ENCODE results near the gene C10orf105. TPM values are rescaled to one million over a fixed set of nuclear protein-coding genes. Genes with fewer than 3 reads are reported as not detected.

The C10orf105 gene
- total and polyA plus RNA-seq, 2 of the 8 experiments (the other 6 are each of a cell fraction or from before 2014, with no cell fraction given) = 0.71 to 0.73 TPM

DNA sequence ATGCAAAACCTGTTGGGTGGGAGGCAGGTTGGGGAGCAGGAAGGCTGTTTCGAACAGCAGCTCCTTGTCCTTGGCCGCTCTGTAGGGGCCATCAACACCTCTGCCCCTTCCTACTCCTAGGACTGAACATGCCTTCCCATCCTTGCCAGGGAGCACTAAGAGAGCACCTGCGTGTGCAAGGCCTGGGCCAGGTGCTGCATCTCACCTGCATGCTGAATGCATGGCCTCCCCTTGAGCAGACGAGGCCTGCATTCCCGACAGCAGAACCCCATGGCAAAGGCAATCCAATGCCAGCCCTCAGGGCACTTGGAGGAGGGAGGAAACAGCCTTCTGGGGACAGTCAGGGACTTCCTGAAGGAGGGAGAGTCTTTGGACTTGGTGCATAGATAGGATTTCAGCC, 42.7 kb upstream of the C10orf105 start:
- Histone ChIP-seq H3K36me3 (ENCODE audit: control insufficient read depth in 2 of 4, insufficient read depth in 4 of 4, low read length in 3 of 4) (no peaks in the 10 kb centered on the region), H3K4me1 (replicated peaks in 1 of 4; ENCODE audit: control insufficient read depth in 3 of 4, insufficient read depth in 4 of 4, low read length in 3 of 4) (peaks cover 0 to 5% (median under 1%) of the 10 kb centered on the region in 4 experiments; a peak in 2 of 7 replicates), H4K5ac (ENCODE audit: insufficient read length, low read depth, low read length) (no peak overlapping the region), H3K27me3 (replicated peaks in 1 of 4; ENCODE audit: control insufficient read depth in 3 of 4, extremely low read depth in 1 of 4, insufficient read depth in 3 of 4, low read length in 3 of 4) (no peaks in the 10 kb centered on the region; a peak in 1 of 7 replicates), H3K23ac (ENCODE audit: insufficient read length) (no peak overlapping the region), H2AFZ (ENCODE audit: low read length) (no peak overlapping the region), H3K56ac (replicated peaks; ENCODE audit: insufficient read length, low read depth, low read length) (no peak overlapping the region), H4K20me1 (replicated peaks in 1 of 2; ENCODE audit: control insufficient read depth in 1 of 2, insufficient read depth in 2 of 2, low read length in 2 of 2) (no peaks in the 10 kb centered on the region), H3K18ac (ENCODE audit: extremely low read depth, low read length) (no peak overlapping the region), H3K23me2 (ENCODE audit: low read depth, low read length) (no peaks in the 10 kb centered on the region), H3K79me2 (ENCODE audit: control insufficient read depth in 1 of 2, insufficient read depth in 2 of 2, low read length in 2 of 2) (no peaks in the 10 kb centered on the region), H2BK15ac (ENCODE audit: low read length) (no peak overlapping the region), H2BK12ac (ENCODE audit: low read depth, low read length) (no peak overlapping the region), H2AK5ac (ENCODE audit: low read depth, low read length) (no peak overlapping the region), H3K79me1 (ENCODE audit: low read depth, low read length) (no peaks in the 10 kb centered on the region), H2BK20ac (ENCODE audit: low read length) (no peak overlapping the region), H4K8ac (ENCODE audit: extremely low read depth, insufficient read depth, low read length) (no peak overlapping the region), H3K4me2 (ENCODE audit: insufficient read depth in 1 of 2, low read depth in 2 of 2, low read length in 2 of 2) (no peak overlapping the region), H3K9ac (replicated peaks in 1 of 4; ENCODE audit: extremely low read depth in 1 of 4, low read depth in 3 of 4, low read length in 3 of 4) (no peak overlapping the region), H2BK120ac (replicated peaks; ENCODE audit: low read depth, low read length) (no peak overlapping the region), H3K4me3 (ENCODE audit: extremely low read depth in 1 of 4, insufficient read depth in 2 of 4, low read depth in 3 of 4, low read length in 4 of 4) (no peak overlapping the region), H4K91ac (replicated peaks; ENCODE audit: insufficient read length, low read length) (no peak overlapping the region), H3K14ac (ENCODE audit: insufficient read length) (no peak overlapping the region), H3K27ac (ENCODE audit: low read depth, low read length) (no peak overlapping the region), H2BK5ac (ENCODE audit: low read depth, low read length) (no peak overlapping the region), H3K9me3 (ENCODE audit: insufficient read depth in 2 of 2, low read depth in 1 of 2, low read length in 1 of 2) (no peaks in the 10 kb centered on the region), H3K4ac (replicated peaks; ENCODE audit: insufficient read length, low read depth, low read length) (no peak overlapping the region)
- DNase-seq (ENCODE audit: low read depth in 1 of 2, low spot score in 2 of 2) (no peak), FAIRE-seq (no peak)
- POLR2A ChIA-PET (ENCODE audit: partially characterized antibody) = no interaction called here
- 87% methylated on average over 5 of the region's 5 CpGs; no CpG with 5 or more reads in 1 of the 2 experiments for WGBS, 2 experiments (ENCODE audit: extremely low coverage in 1 of 2, insufficient coverage in 1 of 2, insufficient read length in 1 of 2, insufficient replicate concordance in 2 of 2, low coverage in 1 of 2, low lambda C conversion rate in 2 of 2, missing lambda C conversion rate in 1 of 2)
- TF ChIP-seq EP300 (IDR thresholded peaks at IDR 0.05; ENCODE audit: borderline replicate concordance in 1 of 2, low read depth in 2 of 2, low read length in 2 of 2) (no peak), TAF1 (IDR thresholded peaks at IDR 0.05; ENCODE audit: low read depth, low read length) (no peak), CTBP2 (IDR thresholded peaks at IDR 0.05; ENCODE audit: borderline replicate concordance, insufficient read depth, insufficient read length, low read length) (no peak)
- CTCF ChIA-PET (ENCODE audit: partially characterized antibody) = interaction anchor here (0.7 to 1.8 kb wide), 8 partner anchors 9 to 448 kb away, joined by 3 to 15 read pairs (median 4); no protein-coding TSS in a partner anchor
